ENCODE measurements around the gene JAG1. TPM values are rescaled to one million over a fixed set of nuclear protein-coding genes. Genes with fewer than 3 reads are reported as not detected.

JAG1 gene
- polyA plus RNA-seq, 1 experiment, result 13.5 TPM

- DNase-seq (ENCODE audit: low read depth, low spot score), result no peak
- H3K27ac ChIP-seq (ENCODE audit: low read depth, low read length), result no peak overlapping the region
- no peak overlapping the region for H3K4me3 ChIP-seq (ENCODE audit: low read depth, low read length)
- TF ChIP-seq CTCF (IDR thresholded peaks at IDR 0.05; ENCODE audit: low read depth, low read length), result no peak
- CTCF ChIA-PET, result no interaction called here
- POLR2A ChIA-PET, result no interaction called here
- H3K27me3 ChIP-seq (ENCODE audit: control insufficient read depth, insufficient read depth, low read length), result no peaks in the 10 kb centered on the region
- no peaks in the 10 kb centered on the region for H3K9me3 ChIP-seq (ENCODE audit: control insufficient read depth, insufficient read depth, low read length)
Measured at GRCh38 chr20:10641893-10642292, 31.9 kb downstream of the JAG1 start.

GRCh38 chr20:10641467-10641866, 32.3 kb downstream of the JAG1 start:
- H3K27ac ChIP-seq (ENCODE audit: low read depth, low read length), result no peak overlapping the region
- no peak for DNase-seq (ENCODE audit: low read depth, low spot score)
- no peaks in the 10 kb centered on the region for H3K27me3 ChIP-seq (ENCODE audit: control insufficient read depth, insufficient read depth, low read length)
- no peak for TF ChIP-seq CTCF (IDR thresholded peaks at IDR 0.05; ENCODE audit: low read depth, low read length)
- no peaks in the 10 kb centered on the region for H3K9me3 ChIP-seq (ENCODE audit: control insufficient read depth, insufficient read depth, low read length)
- ChIA-PET CTCF (interaction anchor here (0.6 to 1.5 kb wide), 2 partner anchors 33 to 89 kb away, joined by 3 to 4 read pairs; no protein-coding TSS in a partner anchor), POLR2A (no interaction called here)
- no peak overlapping the region for H3K4me3 ChIP-seq (ENCODE audit: low read depth, low read length)

GRCh38 chr20:10640897-10641296, 32.9 kb downstream of the JAG1 start:
- Histone ChIP-seq H3K27me3 (ENCODE audit: control insufficient read depth, insufficient read depth, low read length) (no peaks in the 10 kb centered on the region), H3K9me3 (ENCODE audit: control insufficient read depth, insufficient read depth, low read length) (no peaks in the 10 kb centered on the region), H3K27ac (ENCODE audit: low read depth, low read length) (no peak overlapping the region), H3K4me3 (ENCODE audit: low read depth, low read length) (no peak overlapping the region)
- POLR2A ChIA-PET, result no interaction called here
- TF ChIP-seq CTCF (IDR thresholded peaks at IDR 0.05; ENCODE audit: low read depth, low read length), result no peak
- CTCF ChIA-PET, result interaction anchor here (0.6 to 1.5 kb wide), 2 partner anchors 33 to 88 kb away, joined by 3 to 4 read pairs; no protein-coding TSS in a partner anchor
- no peak for DNase-seq (ENCODE audit: low read depth, low spot score)

GRCh38 chr20:10639737-10640556, 33.9 kb downstream of the JAG1 start:
- no peak for TF ChIP-seq CTCF (IDR thresholded peaks at IDR 0.05; ENCODE audit: low read depth, low read length)
- no peak for DNase-seq (ENCODE audit: low read depth, low spot score)
- CTCF ChIA-PET, result interaction anchor here (1.5 to 1.9 kb wide), 2 partner anchors 12 to 87 kb away, joined by 3 to 6 read pairs; no protein-coding TSS in a partner anchor
- POLR2A ChIA-PET, result no interaction called here
- H3K27me3 ChIP-seq (ENCODE audit: control insufficient read depth, insufficient read depth, low read length), result no peaks in the 10 kb centered on the region
- no peak overlapping the region for H3K4me3 ChIP-seq (ENCODE audit: low read depth, low read length)
- no peak overlapping the region for H3K27ac ChIP-seq (ENCODE audit: low read depth, low read length)
- H3K9me3 ChIP-seq (ENCODE audit: control insufficient read depth, insufficient read depth, low read length), result no peaks in the 10 kb centered on the region

GRCh38 chr20:10639077-10639736, 34.6 kb downstream of the JAG1 start:
- ChIA-PET POLR2A (no interaction called here), CTCF (interaction anchor here (0.9 to 1.9 kb wide), 2 partner anchors 11 to 32 kb away, joined by 3 to 6 read pairs; no protein-coding TSS in a partner anchor)
- no peak for DNase-seq (ENCODE audit: low read depth, low spot score)
- H3K27ac ChIP-seq (ENCODE audit: low read depth, low read length), result no peak overlapping the region
- no peak overlapping the region for H3K4me3 ChIP-seq (ENCODE audit: low read depth, low read length)
- no peaks in the 10 kb centered on the region for H3K27me3 ChIP-seq (ENCODE audit: control insufficient read depth, insufficient read depth, low read length)
- no peaks in the 10 kb centered on the region for H3K9me3 ChIP-seq (ENCODE audit: control insufficient read depth, insufficient read depth, low read length)
- no peak for TF ChIP-seq CTCF (IDR thresholded peaks at IDR 0.05; ENCODE audit: low read depth, low read length)

Data from AG04450 (cell line).